Measurements from ENCODE around the gene FAM120A.

Gene FAM120A

DNA sequence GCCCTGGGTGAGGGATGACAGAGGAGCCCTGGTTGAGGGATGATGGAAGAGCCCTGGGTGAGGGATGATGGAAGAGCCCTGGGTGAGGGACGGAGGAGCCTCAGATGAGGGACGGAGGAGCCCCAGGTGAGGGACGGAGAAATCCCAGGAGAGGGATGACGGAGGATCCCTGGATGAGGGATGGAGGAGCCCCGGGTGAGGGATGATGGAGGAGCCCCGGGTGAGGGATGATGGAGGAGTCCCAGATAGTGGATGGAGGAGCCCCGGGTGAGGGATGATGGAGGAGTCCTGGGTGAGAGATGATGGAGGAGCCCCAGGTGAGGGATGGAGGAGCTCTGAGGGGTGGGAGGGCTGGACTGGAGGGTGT is 135.8 kb downstream of the FAM120A start:
- DNase-seq (ENCODE audit: low read depth): no peak
- no peak overlapping the region for H3K4me3 ChIP-seq (ENCODE audit: low read depth, low read length)
- TF ChIP-seq, protein P1, sequence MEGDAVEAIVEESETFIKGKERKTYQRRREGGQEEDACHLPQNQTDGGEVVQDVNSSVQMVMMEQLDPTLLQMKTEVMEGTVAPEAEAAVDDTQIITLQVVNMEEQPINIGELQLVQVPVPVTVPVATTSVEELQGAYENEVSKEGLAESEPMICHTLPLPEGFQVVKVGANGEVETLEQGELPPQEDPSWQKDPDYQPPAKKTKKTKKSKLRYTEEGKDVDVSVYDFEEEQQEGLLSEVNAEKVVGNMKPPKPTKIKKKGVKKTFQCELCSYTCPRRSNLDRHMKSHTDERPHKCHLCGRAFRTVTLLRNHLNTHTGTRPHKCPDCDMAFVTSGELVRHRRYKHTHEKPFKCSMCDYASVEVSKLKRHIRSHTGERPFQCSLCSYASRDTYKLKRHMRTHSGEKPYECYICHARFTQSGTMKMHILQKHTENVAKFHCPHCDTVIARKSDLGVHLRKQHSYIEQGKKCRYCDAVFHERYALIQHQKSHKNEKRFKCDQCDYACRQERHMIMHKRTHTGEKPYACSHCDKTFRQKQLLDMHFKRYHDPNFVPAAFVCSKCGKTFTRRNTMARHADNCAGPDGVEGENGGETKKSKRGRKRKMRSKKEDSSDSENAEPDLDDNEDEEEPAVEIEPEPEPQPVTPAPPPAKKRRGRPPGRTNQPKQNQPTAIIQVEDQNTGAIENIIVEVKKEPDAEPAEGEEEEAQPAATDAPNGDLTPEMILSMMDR (IDR thresholded peaks at IDR 0.05; ENCODE audit: insufficient read depth, low read depth, low read length, missing control alignments): no peak

- DNase-seq (ENCODE audit: low read depth): no peak
- no peak overlapping the region for H3K4me3 ChIP-seq (ENCODE audit: low read depth, low read length)
- TF ChIP-seq, protein P1 (IDR thresholded peaks at IDR 0.05; ENCODE audit: insufficient read depth, low read depth, low read length, missing control alignments): no peak
These were observed 136.3 kb downstream of the FAM120A start for GRCh38 chr9:93587651-93588347.

- TF ChIP-seq, protein P1 (IDR thresholded peaks at IDR 0.05; ENCODE audit: insufficient read depth, low read depth, low read length, missing control alignments): no peak
- DNase-seq (ENCODE audit: low read depth): no peak
- no peak overlapping the region for H3K4me3 ChIP-seq (ENCODE audit: low read depth, low read length)
These were observed 137.4 kb downstream of the FAM120A start for GRCh38 chr9:93588641-93589609.

DNA sequence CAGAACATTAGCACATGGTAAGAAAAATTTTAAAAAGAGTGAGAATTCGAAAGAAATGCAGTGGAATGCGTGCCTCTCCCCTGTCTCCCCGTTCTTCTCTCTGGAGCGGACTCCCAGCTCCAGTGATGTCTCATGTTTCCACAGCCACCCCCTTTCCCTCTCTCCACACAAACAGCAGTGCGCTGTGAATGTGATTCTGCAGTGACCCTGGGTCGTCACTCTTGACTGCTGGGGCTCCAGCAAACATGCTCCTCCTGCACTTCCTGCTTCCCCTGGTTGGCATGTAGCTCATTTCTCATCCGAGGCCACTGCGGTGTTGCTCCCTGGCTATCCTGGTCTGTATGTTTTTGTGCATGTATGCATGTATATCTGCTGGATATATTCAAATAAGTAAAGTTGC is 138.2 kb downstream of the FAM120A start:
- DNase-seq (ENCODE audit: low read depth): no peak
- TF ChIP-seq, protein P1 (IDR thresholded peaks at IDR 0.05; ENCODE audit: insufficient read depth, low read depth, low read length, missing control alignments): no peak
- no peak overlapping the region for H3K4me3 ChIP-seq (ENCODE audit: low read depth, low read length)

DNA sequence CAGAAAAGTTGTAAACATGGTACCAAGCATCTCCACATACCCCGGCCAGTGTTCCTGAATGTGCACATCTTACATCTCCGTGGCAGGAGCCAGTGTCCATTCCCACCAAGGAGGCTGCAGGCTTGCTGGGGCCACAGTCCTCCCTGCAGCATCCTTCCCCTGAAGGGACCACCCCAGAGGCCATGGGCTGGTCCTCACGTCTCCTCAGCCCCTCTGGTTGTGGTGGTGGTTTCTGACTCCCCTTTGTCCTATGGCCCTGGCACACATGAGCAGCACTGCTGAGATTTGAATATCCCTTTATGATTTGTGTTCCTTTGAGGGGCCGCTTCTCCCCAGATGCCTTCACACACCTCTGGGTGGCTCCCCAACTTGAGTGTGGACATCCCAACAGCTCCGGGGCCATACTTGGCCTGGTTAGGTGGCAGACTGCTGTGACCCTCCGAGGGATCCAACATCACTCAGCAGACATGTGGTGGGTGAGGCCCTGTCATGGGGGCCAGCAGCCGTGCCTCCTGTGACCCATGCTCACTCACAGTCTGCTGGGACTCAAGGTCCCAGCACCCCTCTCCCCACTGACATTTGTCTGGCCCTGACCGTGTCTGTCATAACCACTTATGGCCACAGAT is 139.2 kb downstream of the FAM120A start:
- TF ChIP-seq, protein P1 (IDR thresholded peaks at IDR 0.05; ENCODE audit: insufficient read depth, low read depth, low read length, missing control alignments): no peak
- DNase-seq (ENCODE audit: low read depth): no peak
- no peak overlapping the region for H3K4me3 ChIP-seq (ENCODE audit: low read depth, low read length)

DNA sequence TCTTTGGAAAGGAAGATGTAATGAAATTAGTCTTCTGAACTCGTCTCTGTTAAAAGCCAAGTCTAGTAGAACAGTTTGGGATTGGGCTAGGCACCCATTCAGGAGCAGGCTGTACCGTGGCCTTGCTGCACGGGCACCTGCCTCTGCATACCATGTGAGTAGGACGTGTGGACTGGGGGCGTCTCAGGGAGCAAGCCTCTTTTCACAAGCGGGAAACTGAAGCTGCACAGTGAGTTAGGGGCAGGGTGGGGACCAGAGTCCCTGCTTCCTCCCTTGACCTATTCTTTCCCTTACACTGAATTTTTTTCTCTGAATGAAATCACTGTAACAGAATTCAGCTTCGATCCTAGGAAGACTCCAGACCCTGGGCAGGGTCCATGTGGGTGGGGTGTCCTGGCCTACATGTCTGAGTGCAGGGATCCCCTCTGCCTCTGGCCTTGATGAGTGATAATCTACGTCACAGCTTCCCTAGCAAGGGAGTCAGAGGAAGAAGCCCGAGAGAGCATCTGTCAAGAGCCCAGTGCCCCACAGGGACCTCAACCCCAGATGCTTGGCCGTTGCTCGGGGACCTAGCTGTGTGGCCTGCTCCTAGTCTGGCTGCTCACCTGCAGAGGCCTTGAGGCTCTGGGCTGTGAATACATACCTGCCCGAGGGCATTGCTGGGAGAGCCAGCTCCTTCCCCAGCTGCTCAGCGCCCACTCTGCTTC is 140.0 kb downstream of the FAM120A start:
- TF ChIP-seq, protein P1 (IDR thresholded peaks at IDR 0.05; ENCODE audit: insufficient read depth, low read depth, low read length, missing control alignments): no peak
- H3K4me3 ChIP-seq (ENCODE audit: low read depth, low read length): no peak overlapping the region
- no peak for DNase-seq (ENCODE audit: low read depth)
